Esophagus mucosa (tissue), 1 donor: Measurements from ENCODE around the gene HIPK2. TPM values are rescaled to one million over a fixed set of nuclear protein-coding genes. Genes with fewer than 3 reads are reported as not detected.
"Not testable (repeated sequence)": the region's sequence is repeated elsewhere in the genome, so short reads cannot be mapped to it uniquely, and the experiment has no call there.

Experiments used
- ATAC-seq: fragments of 200-7000 bp; cut with Tn5 transposase; one replicate; pipeline ENCODE4 v1.9.1; 2020
- total RNA-seq: library from RNA; stranded (reverse); gene quantifications from one replicate; pipeline ENCODE4 v1.2.4, GENCODE V29; 2023
- donor health status: DM: yes; HTN: yes; CAD: no.

Gene HIPK2
- total RNA-seq, 1 donor from 2014 or later = 39.5 TPM

- ATAC-seq = no peak
Measured at GRCh38 chr7:139692723-139693122, 85.1 kb downstream of the HIPK2 start.

GRCh38 chr7:139691253-139691781 is 86.5 kb downstream of the HIPK2 start:
- ATAC-seq = peak; percentile 5

- peak; percentile 94 for ATAC-seq
Measured at GRCh38 chr7:139687980-139688632, 89.7 kb downstream of the HIPK2 start.

- peak; percentile 54 for ATAC-seq
Measured at GRCh38 chr7:139687211-139687954, 90.4 kb downstream of the HIPK2 start.

- no peak for ATAC-seq
Measured at GRCh38 chr7:139683137-139683921, 94.5 kb downstream of the HIPK2 start.

GRCh38 chr7:139682136-139683013 is 95.4 kb downstream of the HIPK2 start:
- peak; percentile 47 for ATAC-seq

- no peak for ATAC-seq
Measured at GRCh38 chr7:139681812-139682135, 96.0 kb downstream of the HIPK2 start.

- ATAC-seq = no peak
Measured at GRCh38 chr7:139681463-139681755, 96.4 kb downstream of the HIPK2 start.

GRCh38 chr7:139680676-139681462 is 96.9 kb downstream of the HIPK2 start:
- peak; percentile 93 for ATAC-seq

GRCh38 chr7:139679731-139680594 is 97.8 kb downstream of the HIPK2 start:
- ATAC-seq = no peak

- ATAC-seq = no peak
Measured at GRCh38 chr7:139676390-139676789, 101.4 kb downstream of the HIPK2 start.

GRCh38 chr7:139675127-139676125 is 102.4 kb downstream of the HIPK2 start:
- ATAC-seq = no peak

- ATAC-seq = no peak
Measured at GRCh38 chr7:139674752-139675126, 103.1 kb downstream of the HIPK2 start.

- no peak for ATAC-seq
Measured at GRCh38 chr7:139674341-139674740, 103.5 kb downstream of the HIPK2 start.

GRCh38 chr7:139673762-139674161 is 104.0 kb downstream of the HIPK2 start:
- no peak for ATAC-seq

- peak; percentile 30 for ATAC-seq
Measured at GRCh38 chr7:139673230-139673629, 104.6 kb downstream of the HIPK2 start.

- ATAC-seq = no peak
Measured at GRCh38 chr7:139671967-139672366, 105.8 kb downstream of the HIPK2 start.

GRCh38 chr7:139670662-139671061 is 107.1 kb downstream of the HIPK2 start:
- ATAC-seq = not testable (repeated sequence)
